Suprapubic skin (tissue), 4 donors: ENCODE measurements around the gene TUNAR. TPM values are rescaled to one million over a fixed set of nuclear protein-coding genes. Genes with fewer than 3 reads are reported as not detected.
A peak's percentile ranks its signal among the peaks of the same experiment; 100 is the strongest.

Experiments used
- DNase-seq, 2 donors: peaks; one replicate each; pipeline ENCODE4 v3.0.0-alpha.2; 2019; ENCODE audit warnings: low spot score in 2 of 2
- H3K27ac ChIP-seq: fragments of 200-600 bp; sonication (generic); one replicate; pipeline ENCODE4 v1.5.1; 2019
- H3K27me3 ChIP-seq: fragments of 200-600 bp; sonication (generic); one replicate; pipeline ENCODE4 v1.5.1; 2019
- H3K36me3 ChIP-seq: fragments of 200-600 bp; sonication (generic); one replicate; pipeline ENCODE4 v1.5.1; 2019
- H3K4me1 ChIP-seq: fragments of 200-600 bp; sonication (generic); one replicate; pipeline ENCODE4 v1.5.1; 2019
- H3K4me3 ChIP-seq: fragments of 200-600 bp; sonication (generic); one replicate; pipeline ENCODE4 v1.5.1; 2019; ENCODE audit warnings: mild to moderate bottlenecking
- H3K9me3 ChIP-seq: fragments of 200-600 bp; sonication (generic); one replicate; pipeline ENCODE4 v1.5.1; 2019
- CTCF ChIP-seq, 2 donors: fragments of 200-600 bp in 1 of 2; fragments of 450-650 bp in 1 of 2; sonication (generic) in 1 of 2; IDR thresholded peaks; one replicate each; pipeline ENCODE4 v1.5.1; 2016 to 2019; ENCODE audit warnings: antibody characterized with exemption in 2 of 2, mild to moderate bottlenecking in 1 of 2, moderate library complexity in 1 of 2
- EP300 ChIP-seq: sonication (generic); formaldehyde crosslinking; IDR thresholded peaks from one replicate; pipeline ENCODE4 v1.6.1; 2017; ENCODE audit warnings: antibody characterized with exemption
- POLR2A ChIP-seq, 2 donors: fragments of 450-650 bp; IDR thresholded peaks; one replicate each; pipeline ENCODE4 v1.6.1; 2017; ENCODE audit warnings: antibody characterized with exemption in 2 of 2, mild to moderate bottlenecking in 2 of 2, moderate library complexity in 2 of 2
- POLR2AphosphoS5 ChIP-seq, 3 donors: sonication (generic); formaldehyde crosslinking; IDR thresholded peaks; one replicate each; pipeline ENCODE4 v1.6.1; 2017; ENCODE audit warnings: antibody characterized with exemption in 3 of 3
- WGBS: methylation state at CpG from one replicate; pipeline ENCODE4 v1.1.5; 2018; 5-methylcytosine and 5-hydroxymethylcytosine counted together
- total RNA-seq, 4 donors: library from RNA; depleted of rRNA; stranded (reverse); fragments of >200 nt; gene quantifications; one replicate each; pipeline ENCODE4 v1.1.0, GENCODE V29; 2016

TUNAR gene
- total RNA-seq, 4 donors from 2014 or later = not detected

- H3K27me3 ChIP-seq = peaks cover 67% of the 10 kb centered on the region
- TF ChIP-seq POLR2A (IDR thresholded peaks at IDR 0.05) (no peak), POLR2AphosphoS5 (IDR thresholded peaks at IDR 0.05) (no peak), EP300 (no peak), CTCF (IDR thresholded peaks at IDR 0.05) (no peak)
- H3K9me3 ChIP-seq = no peaks in the 10 kb centered on the region
- no peaks in the 10 kb centered on the region for H3K4me1 ChIP-seq
- no peak for DNase-seq
- H3K4me3 ChIP-seq = no peak overlapping the region
- H3K36me3 ChIP-seq = no peaks in the 10 kb centered on the region
- 76% methylated on average over 3 of the region's 3 CpGs for WGBS
- H3K27ac ChIP-seq = no peak overlapping the region
Observed at GRCh38 chr14:95897280-95897679, 20.6 kb downstream of the TUNAR start.

- Histone ChIP-seq H3K9me3 (no peaks in the 10 kb centered on the region), H3K4me1 (no peaks in the 10 kb centered on the region), H3K27ac (no peak overlapping the region), H3K27me3 (peaks cover 45% of the 10 kb centered on the region), H3K4me3 (no peak overlapping the region), H3K36me3 (no peaks in the 10 kb centered on the region)
- TF ChIP-seq EP300 = no peak
- no peak for TF ChIP-seq POLR2A (IDR thresholded peaks at IDR 0.05)
- no peak for TF ChIP-seq CTCF (IDR thresholded peaks at IDR 0.05)
- no peak for TF ChIP-seq POLR2AphosphoS5 (IDR thresholded peaks at IDR 0.05)
- WGBS = 59% methylated on average over 6 of the region's 6 CpGs
- DNase-seq = peak; percentile 3 to 24
Observed at GRCh38 chr14:95901054-95901453, 24.4 kb downstream of the TUNAR start.

GRCh38 chr14:95902273-95902826 lies 25.7 kb downstream of the TUNAR start:
- H3K9me3 ChIP-seq = no peaks in the 10 kb centered on the region
- no peak overlapping the region for H3K4me3 ChIP-seq
- TF ChIP-seq POLR2A (IDR thresholded peaks at IDR 0.05) (no peak), CTCF (IDR thresholded peaks at IDR 0.05) (no peak), POLR2AphosphoS5 (IDR thresholded peaks at IDR 0.05) (no peak), EP300 (no peak)
- peaks cover 34% of the 10 kb centered on the region for H3K27me3 ChIP-seq
- WGBS = 77% methylated on average over 10 of the region's 10 CpGs
- H3K27ac ChIP-seq = no peak overlapping the region
- DNase-seq = peak in 1 of 2 donors; percentile 4
- H3K36me3 ChIP-seq = no peaks in the 10 kb centered on the region
- no peaks in the 10 kb centered on the region for H3K4me1 ChIP-seq

GRCh38 chr14:95903165-95903564 lies 26.5 kb downstream of the TUNAR start:
- Histone ChIP-seq H3K4me1 (no peaks in the 10 kb centered on the region), H3K27ac (no peak overlapping the region), H3K27me3 (peaks cover 32% of the 10 kb centered on the region), H3K36me3 (no peaks in the 10 kb centered on the region), H3K4me3 (no peak overlapping the region), H3K9me3 (no peaks in the 10 kb centered on the region)
- no peak for DNase-seq
- TF ChIP-seq POLR2A (IDR thresholded peaks at IDR 0.05) (no peak), POLR2AphosphoS5 (IDR thresholded peaks at IDR 0.05) (no peak), CTCF (IDR thresholded peaks at IDR 0.05) (no peak), EP300 (no peak)
- WGBS = 86% methylated on average over 5 of the region's 5 CpGs

- 75% methylated on average over 3 of the region's 4 CpGs for WGBS
- H3K9me3 ChIP-seq = no peaks in the 10 kb centered on the region
- peaks cover 32% of the 10 kb centered on the region for H3K27me3 ChIP-seq
Observed at GRCh38 chr14:95903616-95904107, 27.0 kb downstream of the TUNAR start.

More at GRCh38 chr14:95903616-95904107, 27.0 kb downstream of the TUNAR start:
- Histone ChIP-seq H3K27ac (no peak overlapping the region), H3K36me3 (no peaks in the 10 kb centered on the region), H3K4me3 (no peak overlapping the region), H3K4me1 (no peaks in the 10 kb centered on the region)
- DNase-seq = no peak
- TF ChIP-seq POLR2A (IDR thresholded peaks at IDR 0.05) = no peak
- no peak for TF ChIP-seq EP300
- TF ChIP-seq CTCF (IDR thresholded peaks at IDR 0.05) = no peak
- TF ChIP-seq POLR2AphosphoS5 (IDR thresholded peaks at IDR 0.05) = no peak
